Measurements from ENCODE around the gene GCNT2. TPM values are rescaled to one million over a fixed set of nuclear protein-coding genes. Genes with fewer than 3 reads are reported as not detected.

Gene GCNT2
- 5.2 and 12.2 TPM in 2 replicates for total RNA-seq

GRCh38 chr6:10521104-10521808 is at the start of gene GCNT2:
GCNT2 (plus strand) TSS chr6:10521351; CDS start chr6:10528912, 7,561 bp downstream.

Other genes with a start within 250 kb of the GCNT2 start
- gene TFAP2A, start 106.3 kb upstream of the GCNT2 start, total RNA-seq = 0.15 and 0.32 TPM in 2 replicates
- 1.1 TPM in 1 of 2 replicates, not detected in the other for gene C6orf52, start 173.3 kb downstream of the GCNT2 start, total RNA-seq
- 29.6 and 37.1 TPM in 2 replicates for gene PAK1IP1, start 173.6 kb downstream of the GCNT2 start, total RNA-seq
- 93.6 and 98.1 TPM in 2 replicates for gene TMEM14C, start 201.7 kb downstream of the GCNT2 start, total RNA-seq
- 82.8 and 106 TPM in 2 replicates for gene TMEM14B, start 226.5 kb downstream of the GCNT2 start, total RNA-seq